ENCODE results near the gene LDHAL6A.
"Not testable (repeated sequence)": the region's sequence is repeated elsewhere in the genome, so short reads cannot be mapped to it uniquely, and the experiment has no call there.

The LDHAL6A gene

DNA sequence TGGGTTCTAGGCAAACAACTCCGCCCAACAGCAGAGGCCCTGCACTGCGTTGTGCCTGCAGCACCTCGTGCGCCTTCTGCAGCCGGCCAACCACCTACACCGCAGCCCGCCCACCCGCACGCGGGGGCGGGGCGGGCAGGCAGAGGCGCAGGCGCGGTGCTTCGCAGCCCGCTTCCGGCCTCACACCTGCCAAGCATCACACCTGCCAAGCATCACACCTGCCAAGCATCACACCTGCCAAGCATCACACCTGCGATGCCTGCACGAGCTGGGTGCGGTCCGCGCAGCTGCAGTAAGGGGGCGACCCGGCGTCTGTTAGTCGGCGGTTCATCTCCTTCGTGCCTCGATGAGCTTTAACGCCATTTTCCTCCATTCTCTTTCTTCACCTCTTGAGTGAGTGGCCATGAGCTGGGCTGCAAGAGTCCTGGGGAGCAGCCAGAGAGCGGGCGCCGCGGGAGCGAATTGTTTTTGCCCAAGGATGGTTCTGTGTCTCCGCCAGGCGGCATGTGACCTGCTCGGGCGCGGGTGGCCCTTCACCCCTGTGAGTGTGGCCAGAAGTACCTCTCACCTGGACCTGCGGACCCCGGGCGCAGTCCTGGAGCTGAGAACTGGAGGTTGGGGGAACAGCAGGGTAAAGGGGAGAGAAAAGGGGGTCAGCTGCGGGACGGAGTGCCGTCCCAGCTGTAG is at the start of gene LDHAL6A:
LDHAL6A (plus strand) TSS at position 171 of the 687 bp plus-strand sequence. CDS start 825 bp downstream, outside the sequence.
- in situ Hi-C loops (cut with MboI; ENCODE audit: low sequenced_read_pairs): no loop called here

DNA sequence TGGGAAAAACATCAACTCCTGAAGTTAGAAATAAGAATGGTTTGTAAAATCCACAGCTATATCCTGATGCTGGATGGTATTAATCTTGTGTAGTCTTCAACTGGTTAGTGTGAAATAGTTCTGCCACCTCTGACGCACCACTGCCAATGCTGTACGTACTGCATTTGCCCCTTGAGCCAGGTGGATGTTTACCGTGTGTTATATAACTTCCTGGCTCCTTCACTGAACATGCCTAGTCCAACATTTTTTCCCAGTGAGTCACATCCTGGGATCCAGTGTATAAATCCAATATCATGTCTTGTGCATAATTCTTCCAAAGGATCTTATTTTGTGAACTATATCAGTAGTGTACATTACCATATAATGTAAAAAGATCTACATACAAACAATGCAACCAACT is 48.3 kb upstream of the LDHAL6A start:
- in situ Hi-C loops (cut with MboI; ENCODE audit: low sequenced_read_pairs): not testable (repeated sequence)

DNA sequence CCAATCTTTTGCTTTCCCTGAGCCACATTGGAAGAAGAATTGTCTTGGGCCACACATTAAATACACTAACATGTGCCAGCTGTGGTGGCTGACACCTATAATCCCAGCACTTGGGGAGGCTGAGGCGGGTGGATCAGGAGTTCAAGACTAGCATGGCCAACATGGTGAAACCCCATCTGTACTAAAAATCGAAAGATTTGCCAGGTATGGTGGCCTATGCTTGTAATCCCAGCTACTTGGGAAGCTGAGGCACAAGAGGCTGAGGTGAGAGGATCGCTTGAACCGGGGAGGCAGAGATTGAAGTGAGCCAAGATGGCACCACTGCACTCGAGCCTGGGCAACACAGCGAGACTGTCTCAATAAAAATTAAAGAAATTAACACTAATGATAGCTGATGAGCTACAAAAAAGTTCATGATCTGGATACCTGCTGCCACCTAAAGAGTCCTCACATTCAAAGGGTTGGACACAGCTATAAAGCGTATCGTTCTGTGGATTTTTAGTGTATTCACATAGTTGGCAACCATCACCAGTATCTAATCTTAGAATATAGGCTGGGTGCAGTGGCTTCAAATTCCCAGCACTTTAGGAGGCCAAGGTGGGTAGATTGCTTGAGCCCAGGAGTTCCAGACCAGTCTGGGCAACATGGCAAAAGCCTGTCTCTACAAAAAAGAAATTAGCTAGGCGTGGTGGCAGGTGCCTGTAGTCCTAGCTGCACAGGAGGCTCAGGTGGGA is 46.9 kb upstream of the LDHAL6A start:
- in situ Hi-C loops (cut with MboI; ENCODE audit: low sequenced_read_pairs): no loop called here

DNA sequence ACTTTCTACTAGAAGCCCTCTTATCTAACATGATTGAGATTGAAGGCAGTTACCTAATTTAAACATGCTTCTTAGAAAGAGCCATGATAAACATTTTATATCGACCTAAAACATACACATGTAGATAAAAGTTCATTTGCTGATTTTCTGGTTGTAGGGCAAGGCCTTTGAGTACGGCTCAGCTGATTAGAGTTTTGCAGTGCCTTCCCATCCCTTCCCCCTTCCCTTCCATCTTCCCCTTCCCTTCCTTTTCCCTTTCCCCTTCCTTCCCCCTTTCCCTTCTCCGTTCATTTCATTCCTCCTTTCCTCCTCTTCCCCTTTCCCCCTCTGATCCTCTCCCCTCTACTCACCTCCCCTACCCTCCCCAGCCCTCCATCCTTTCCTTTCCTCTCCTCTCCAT is 39.2 kb upstream of the LDHAL6A start:
- in situ Hi-C loops (cut with MboI; ENCODE audit: low sequenced_read_pairs): no loop called here

DNA sequence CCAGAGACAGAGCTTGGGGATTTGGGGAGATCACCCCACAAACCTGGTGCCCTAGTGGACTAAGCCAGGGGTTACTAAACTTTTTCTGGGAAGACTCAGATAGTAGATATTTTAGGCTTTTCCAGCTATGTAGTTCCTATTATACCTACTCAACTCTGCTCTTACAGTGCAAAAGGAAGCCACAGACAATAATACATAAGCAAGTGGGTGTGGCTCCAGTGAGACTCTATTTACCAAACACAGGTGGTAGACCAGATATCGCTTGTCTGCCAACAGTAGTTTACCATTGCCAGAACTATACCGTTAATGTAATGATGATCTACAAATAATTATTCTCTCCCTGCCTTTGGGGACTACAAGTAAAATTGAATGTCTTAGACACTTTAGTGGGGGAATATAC is 36.6 kb upstream of the LDHAL6A start:
- in situ Hi-C loops (cut with MboI; ENCODE audit: low sequenced_read_pairs): no loop called here

DNA sequence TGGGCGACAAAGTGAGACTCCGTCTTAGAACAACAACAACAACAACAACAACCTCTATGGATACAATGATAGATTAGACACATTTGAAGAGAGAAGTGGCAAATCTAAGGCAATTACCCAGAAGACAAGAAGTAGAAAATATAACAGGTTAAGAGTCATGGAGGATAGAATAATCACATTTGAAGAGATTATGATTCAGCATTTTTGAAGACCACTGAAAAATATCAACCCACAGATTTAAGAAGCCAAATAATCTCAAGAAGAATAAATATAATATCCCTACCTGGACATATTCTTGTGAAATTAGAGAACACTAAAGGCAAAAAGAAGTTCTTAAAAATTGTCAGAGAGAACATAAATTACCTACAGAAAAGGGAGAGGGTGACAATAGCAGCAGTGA is 35.6 kb upstream of the LDHAL6A start:
- in situ Hi-C loops (cut with MboI; ENCODE audit: low sequenced_read_pairs): no loop called here

DNA sequence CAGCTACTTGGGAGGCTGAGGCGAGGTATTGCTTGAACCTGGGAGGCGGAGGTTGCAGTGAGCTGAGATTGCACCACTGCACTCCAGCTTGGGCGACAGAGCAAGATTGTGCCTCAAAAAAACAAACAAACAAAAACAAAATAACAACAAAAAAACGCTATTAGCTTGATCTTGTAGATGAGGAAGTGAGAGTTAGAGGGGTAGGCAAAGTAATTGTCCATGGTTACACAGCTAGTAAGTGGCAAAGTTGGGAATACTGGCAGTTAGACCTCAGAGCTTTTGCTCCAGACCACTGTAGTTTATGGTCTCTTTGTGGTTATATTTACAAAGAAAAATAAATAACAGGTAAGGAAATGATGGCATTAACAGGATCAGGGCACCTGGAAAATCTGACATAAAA is 28.4 kb upstream of the LDHAL6A start:
- in situ Hi-C loops (cut with MboI; ENCODE audit: low sequenced_read_pairs): no loop called here

DNA sequence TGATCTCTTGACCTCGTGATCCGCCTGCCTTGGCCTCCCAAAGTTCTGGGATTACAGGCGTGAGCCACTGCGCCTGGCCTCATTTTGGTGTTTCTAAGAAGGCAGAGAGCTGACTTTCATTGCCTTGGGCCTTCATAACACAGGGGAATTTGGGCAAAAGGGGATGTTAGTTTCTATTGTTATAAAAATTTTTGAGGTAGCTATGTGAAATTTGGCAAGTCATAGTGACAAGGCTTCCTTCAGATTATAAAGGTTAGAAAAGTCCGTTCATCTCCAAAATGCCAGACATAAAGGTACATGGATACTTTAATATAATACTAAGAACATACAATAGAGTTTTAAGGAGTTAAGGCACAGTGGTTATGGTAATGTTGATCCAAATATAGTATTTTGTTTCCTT is 26.3 kb upstream of the LDHAL6A start:
- in situ Hi-C loops (cut with MboI; ENCODE audit: low sequenced_read_pairs): no loop called here

DNA sequence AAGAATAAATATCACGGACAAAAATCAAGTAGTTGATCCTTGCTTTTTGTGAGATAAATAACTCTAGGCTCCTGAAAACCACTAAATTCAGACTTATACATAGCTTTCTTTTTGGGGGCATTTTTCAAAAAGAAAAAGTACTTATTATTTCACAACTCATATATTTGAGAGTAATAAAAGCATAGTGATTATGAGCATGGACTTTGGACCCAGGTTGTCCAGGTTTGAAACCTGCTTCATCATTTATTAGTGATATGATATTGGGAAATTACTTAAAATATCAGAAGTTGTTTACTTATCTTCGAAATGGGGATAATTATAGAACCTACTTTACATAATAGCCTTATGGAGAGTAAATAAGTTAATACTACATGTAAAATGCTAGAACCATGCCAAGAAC is 17.0 kb upstream of the LDHAL6A start:
- in situ Hi-C loops (cut with MboI; ENCODE audit: low sequenced_read_pairs): no loop called here

DNA sequence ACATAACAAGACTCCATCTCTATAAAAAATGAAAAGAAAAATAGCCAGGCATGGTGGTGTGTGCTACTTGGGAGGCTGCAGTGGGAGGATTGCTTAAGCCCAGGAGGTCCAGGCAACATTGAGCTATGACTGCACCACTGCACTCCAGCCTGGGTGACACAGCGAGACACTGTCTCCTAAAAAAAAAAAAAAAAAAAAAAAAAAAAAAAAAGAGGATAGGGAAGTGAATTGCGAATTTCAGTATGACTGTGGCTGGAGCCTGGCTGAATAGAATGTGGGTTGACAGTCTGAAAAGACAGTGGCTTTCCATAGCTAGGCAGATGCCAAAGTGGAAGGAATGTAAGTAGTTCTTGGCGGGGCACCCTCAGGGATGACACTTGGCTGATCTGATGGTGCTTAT is 6.4 kb upstream of the LDHAL6A start:
- in situ Hi-C loops (cut with MboI; ENCODE audit: low sequenced_read_pairs): no loop called here

DNA sequence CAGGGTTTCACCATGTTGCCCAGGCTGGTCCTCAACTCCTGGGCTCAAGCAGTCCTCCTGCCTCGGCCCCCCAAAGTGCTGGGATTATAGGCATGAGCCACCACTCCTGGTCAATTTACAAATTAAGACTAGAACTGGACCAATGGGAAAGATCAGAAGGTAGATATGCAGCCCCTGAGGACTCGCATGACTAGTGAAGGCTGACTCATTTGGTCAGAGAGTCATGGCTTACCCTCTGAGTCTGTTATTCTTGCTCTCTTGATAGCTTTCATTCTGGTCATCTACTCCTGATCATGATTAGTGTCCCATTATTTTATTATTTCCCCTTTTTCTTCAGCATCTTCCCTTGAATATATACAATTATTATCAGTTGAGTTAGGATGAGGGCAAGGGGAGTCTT is 2.7 kb upstream of the LDHAL6A start:
- in situ Hi-C loops (cut with MboI; ENCODE audit: low sequenced_read_pairs): no loop called here

DNA sequence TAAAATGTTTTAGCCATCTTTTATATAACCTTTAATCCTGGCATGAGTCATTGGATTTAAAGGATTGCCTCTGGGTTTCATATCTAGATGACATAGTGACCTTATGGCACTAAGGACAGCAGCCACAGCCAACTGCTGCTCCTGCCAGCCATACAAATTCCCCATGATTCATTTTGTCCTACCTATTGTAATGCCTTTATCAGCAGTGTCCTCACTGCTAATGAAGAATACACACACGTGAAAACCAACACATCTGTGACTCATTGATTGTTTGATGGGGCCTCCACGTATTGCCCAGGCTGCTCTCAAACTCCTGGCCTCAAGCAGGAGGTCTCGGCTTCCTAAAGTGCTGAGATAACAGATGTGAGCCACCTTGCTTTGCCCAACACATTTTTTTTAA is 1.8 kb downstream of the LDHAL6A start:
- in situ Hi-C loops (cut with MboI; ENCODE audit: low sequenced_read_pairs): no loop called here

DNA sequence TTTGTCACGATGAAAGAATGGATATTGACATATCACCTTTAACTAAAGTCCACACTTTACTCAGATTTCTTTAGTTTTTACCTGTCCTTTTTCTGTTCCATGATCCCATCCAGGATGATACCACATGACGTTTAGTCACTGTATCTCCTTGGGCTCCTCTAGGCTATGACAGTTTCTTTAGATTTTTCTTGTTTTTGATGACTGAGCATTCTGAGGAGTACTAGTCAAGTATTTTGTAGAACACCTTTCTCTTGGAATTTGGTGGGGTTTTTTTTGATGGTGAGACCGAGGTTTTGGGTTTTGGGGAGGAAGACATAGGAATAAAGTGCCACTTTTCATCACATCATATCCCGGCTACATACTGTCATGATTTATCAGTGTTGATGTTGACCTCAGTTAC is 4.0 kb downstream of the LDHAL6A start:
- in situ Hi-C loops (cut with MboI; ENCODE audit: low sequenced_read_pairs): no loop called here

DNA sequence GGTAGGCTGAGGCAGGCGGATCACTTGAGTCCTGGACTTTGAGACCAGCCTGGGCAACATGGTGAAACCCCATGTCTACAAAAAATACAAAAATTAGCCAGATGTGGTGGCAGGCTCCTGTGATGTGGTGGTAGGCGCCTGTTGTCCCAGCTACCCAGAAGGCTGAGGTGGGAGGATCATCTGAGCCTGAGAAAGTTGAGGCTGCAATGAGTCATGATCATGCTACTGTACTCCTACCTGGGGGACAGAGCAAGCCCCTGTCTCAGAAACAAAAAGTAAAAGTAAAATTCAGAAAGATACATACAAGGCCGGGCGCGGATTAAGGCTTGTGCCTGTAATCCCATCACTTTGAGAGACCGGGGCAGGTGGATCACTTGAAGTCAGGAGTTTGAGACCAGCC is 6.3 kb downstream of the LDHAL6A start:
- in situ Hi-C loops (cut with MboI; ENCODE audit: low sequenced_read_pairs): no loop called here

DNA sequence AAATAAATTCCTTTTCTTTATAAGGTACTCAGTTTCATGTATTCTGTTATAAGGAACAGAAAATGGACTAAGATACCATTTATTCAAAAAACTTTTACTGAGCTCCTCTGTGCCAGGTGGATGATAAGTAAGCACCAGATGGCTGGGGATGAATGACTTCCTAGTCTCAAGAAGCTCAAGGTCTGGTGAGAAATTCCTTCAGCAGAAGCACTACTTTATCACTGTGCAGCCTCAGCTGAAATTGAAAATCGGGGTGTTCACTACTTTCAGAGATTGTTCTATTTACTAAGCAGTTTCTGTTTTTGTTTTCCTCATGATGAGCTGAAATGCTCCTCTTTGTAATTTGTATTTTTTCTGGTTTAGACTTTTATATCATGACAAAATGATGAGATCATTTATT is 7.8 kb downstream of the LDHAL6A start:
- in situ Hi-C loops (cut with MboI; ENCODE audit: low sequenced_read_pairs): no loop called here

DNA sequence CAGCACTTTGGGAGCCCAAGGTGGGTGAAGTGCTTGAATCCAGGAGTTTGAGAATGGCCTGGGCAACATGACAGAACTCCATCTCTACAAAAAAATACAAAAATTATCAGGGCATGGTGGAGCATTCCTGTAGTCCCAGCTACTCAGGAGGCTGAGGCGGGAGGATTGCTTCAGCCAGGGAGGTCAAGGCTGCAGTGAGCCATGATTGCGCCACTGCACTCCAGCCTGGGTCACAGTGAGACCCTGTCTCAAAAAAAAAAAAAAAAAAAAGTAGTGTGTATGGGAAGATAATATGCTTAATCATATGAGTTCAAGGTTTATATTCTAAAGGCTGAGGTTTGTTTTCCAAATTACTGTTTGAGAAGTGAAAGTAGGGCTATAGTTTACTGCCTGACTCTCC is 10.7 kb downstream of the LDHAL6A start:
- in situ Hi-C loops (cut with MboI; ENCODE audit: low sequenced_read_pairs): no loop called here

DNA sequence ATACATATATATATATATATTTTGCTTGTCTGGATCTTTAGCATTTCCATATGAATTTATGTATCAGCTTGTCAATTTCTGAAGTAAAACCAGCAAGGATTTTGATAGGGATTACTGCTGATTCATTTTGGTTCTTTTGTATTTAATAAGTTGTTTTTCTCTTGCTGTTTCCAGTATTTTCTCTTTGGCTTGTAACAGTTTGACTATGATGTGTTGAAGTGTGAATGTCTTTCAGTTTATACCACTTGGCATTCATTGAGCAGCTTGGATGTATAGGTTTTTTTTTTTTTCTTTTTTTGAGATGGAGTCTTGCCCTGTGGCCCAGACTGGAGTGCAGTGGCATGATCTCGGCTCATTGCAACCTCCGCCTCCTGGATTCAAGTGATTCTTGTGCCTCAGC is 12.4 kb downstream of the LDHAL6A start:
- in situ Hi-C loops (cut with MboI; ENCODE audit: low sequenced_read_pairs): no loop called here

DNA sequence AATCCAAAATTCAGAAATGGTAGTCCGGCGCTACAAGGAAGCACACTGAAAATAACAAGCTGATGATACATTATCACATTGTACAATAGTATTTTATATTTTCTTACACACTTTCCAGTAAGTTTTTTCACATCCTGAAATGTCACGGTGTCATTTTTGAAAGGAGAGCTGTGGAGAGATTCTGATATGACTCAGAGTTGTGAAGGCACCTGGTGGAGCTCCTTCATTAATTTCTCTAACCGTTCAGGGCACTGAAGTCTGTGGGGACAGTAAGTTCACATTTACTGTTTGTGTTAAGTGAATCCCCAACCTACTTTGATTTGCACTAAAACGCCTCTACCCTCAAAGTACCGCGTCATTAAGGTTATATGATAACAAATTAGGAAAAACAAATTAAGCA is 13.3 kb downstream of the LDHAL6A start:
- in situ Hi-C loops (cut with MboI; ENCODE audit: low sequenced_read_pairs): no loop called here

DNA sequence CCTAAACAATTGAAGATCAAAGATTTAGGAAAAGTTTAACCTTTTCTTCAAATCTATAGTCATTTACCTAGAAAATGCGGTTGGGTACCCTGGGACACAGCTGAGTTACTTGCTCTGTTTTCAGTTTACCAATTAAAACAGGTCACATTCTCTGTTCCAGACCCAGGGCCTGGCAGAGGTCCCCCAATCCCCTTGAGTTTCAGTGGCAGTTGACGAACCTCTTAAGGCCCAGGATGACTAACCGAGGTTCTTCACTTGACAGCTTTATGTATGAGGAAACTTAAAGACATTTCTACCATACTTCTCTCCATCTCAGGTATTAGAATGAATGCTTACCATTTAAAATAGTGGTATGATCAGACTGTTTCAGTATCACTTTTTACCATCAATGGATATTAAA is 16.3 kb downstream of the LDHAL6A start:
- in situ Hi-C loops (cut with MboI; ENCODE audit: low sequenced_read_pairs): no loop called here

DNA sequence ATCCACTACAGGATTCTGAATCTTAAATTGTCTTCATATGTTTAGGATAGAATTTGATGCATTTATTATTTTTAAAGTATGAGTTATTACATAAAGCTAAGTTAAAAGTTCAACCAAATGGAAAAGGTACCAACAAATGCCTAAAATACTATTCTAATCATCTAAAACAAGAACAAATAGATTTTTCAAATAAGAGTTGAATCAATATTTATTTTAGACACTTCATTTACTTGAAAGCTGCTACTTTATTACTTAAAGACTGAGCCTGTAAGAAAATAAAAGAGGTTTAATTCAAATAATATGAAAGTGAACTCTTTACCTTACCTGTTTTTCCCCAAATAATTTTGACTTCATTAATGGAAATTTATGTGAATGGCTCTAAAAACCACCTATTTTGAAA is 16.9 kb downstream of the LDHAL6A start:
- in situ Hi-C loops (cut with MboI; ENCODE audit: low sequenced_read_pairs): no loop called here

DNA sequence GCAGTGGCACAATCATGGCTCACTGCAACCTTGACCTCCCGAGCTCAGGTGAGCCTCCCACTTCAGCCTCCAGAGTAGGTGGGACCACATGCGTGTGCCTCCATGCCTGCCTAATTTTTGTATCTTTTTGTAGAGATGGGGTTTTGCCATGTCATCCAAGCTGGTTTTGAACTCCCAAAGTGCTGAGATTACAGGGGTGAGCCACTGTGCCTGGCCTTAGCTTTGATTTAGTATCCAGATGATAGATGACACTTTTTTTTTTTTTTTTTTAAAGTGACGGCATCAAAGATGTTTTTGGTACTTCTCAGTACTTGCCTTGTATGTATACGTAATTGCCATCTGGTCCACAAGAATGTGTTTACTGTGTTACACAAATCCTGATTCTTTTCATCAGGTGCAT is 23.4 kb downstream of the LDHAL6A start:
- in situ Hi-C loops (cut with MboI; ENCODE audit: low sequenced_read_pairs): no loop called here

DNA sequence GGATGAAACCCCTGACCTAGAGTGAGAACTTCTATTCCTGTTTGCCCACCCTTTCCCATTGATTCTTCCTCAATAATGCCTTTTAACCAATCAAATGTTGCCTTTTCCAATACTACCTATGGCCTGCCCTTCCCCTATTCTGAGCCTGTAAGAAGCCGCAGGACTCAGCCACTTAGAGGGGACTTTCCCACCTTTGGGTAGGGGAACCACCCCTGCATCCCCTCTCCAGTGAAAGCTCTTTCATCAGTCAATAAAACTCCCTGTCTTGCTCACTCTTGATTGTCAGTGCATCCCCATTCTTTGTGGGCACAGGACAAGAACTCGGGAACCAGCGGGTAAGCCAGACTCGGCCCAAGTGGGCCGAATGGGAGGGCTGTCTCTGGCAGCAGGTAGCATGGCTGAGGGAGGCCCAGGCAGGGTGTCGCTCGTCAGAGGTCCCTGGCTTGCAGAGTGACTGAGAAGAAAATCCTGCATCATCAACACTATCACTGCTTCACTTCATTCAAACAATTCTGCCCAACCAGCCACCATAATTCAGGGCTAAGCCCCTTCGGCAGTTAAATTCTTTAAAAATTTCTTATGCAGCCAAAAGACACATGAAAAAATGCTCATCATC is 30.4 kb downstream of the LDHAL6A start:
- in situ Hi-C loops (cut with MboI; ENCODE audit: low sequenced_read_pairs): no loop called here

Data from HL-60/S4 treated with retinoic acid at 250 ng/mL for 4 days and 3 days (cell line).